ENCODE data around the gene PURB.
"Not testable (repeated sequence)": the region's sequence is repeated elsewhere in the genome, so short reads cannot be mapped to it uniquely, and the experiment has no call there.

The PURB gene

DNA sequence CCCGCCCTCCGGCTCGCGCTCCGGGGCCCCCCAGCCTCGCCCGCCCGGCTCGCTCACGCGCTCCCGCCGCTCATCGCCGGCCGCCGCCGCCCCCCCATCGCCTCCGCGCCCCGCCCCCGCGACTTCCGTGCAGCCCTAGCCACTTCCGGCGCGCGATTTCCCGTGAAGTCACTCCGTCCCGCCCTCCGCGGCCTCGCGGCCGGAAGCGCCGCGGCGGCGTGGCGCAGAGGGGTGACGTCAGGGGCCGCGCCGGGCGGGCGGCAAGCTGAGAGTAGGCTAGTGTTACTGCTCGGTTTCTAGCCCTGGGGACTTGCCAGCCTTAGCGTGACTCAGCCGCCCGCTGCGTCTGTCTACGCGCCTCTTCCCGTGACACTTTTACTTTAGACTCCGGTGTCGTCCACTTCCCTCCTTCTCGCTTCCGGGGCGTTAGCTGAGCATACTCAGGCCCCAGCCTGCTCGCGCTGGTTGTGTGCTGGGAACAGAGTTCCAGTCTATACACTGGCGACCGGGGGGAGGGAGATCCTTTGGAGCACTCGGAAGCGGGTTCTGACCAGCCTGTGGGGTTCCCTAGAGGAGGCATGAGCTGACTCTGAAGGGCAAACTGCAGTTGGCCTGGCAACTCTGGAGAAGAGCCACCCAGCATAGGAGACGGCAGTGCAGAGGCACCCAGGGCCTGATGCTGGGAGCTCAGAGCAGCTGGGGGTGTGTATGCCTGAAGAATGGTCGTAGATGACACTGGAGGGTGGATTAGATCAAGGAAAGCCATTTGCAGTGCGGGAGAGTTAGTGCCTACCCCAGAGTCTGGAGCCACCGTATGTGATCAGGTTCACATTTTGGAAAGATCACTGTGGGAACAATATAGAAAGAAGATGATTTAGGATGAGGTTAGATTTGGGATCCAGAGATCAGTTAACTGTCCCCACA is at the start of gene PURB:
Gene PURB, minus strand, starts transcription at position 137 of the 924 bp plus-strand sequence. CDS start 182 bp downstream, outside the sequence.
- peaks cover 39 to 44% of the 10 kb centered on the region in 2 donors for H3K4me1 ChIP-seq (ENCODE audit: control insufficient read depth in 1 of 2, insufficient read depth in 2 of 2, low read length in 2 of 2)

DNA sequence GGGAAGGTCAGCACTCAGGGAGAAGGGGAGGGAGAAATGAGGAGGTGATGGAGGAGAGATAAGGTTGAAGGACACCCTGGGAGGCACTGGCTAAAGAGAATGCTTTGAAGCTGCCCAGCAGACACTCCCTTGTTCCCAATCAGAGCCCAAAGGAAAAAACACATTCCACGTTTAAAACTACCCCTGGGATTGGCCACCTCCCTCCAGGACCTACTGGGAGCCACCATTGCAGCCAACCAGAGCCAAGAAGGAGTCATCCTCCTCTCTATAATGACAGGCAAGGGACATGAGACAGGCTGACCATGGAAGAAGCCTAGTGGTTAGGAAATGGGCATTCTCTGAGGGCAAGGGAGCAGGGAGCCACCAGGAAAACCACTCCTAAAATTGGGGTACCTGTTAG is 49.7 kb upstream of the PURB start:
- Histone ChIP-seq H3K9me3 (ENCODE audit: control insufficient read depth in 1 of 2, low read length in 2 of 2) (no peaks in the 10 kb centered on the region), H3K36me3 (ENCODE audit: control insufficient read depth in 1 of 2, insufficient read depth in 2 of 2, low read length in 2 of 2) (no peaks in the 10 kb centered on the region), H3K4me1 (ENCODE audit: control insufficient read depth in 1 of 2, insufficient read depth in 2 of 2, low read length in 2 of 2) (no peaks in the 10 kb centered on the region), H3K9ac (ENCODE audit: low read depth in 1 of 2, low read length in 2 of 2) (no peak overlapping the region), H3K27me3 (ENCODE audit: control insufficient read depth in 1 of 2, insufficient read depth in 2 of 2, low read length in 2 of 2) (no peaks in the 10 kb centered on the region), H3K27ac (ENCODE audit: low read depth, low read length) (no peak overlapping the region), H3K4me3 (ENCODE audit: low read depth in 1 of 2, low read length in 2 of 2) (no peak overlapping the region)

More for the DNA sequence above, at the start of gene PURB:
- H3K4me3 ChIP-seq (ENCODE audit: low read depth in 1 of 2, low read length in 2 of 2), result peak within 1 kb of the TSS; percentile 89 to 96
- H3K27ac ChIP-seq (ENCODE audit: low read depth, low read length), result peak within 1 kb of the TSS; percentile 99
- peak within 1 kb of the TSS; percentile 96 to 99 for H3K9ac ChIP-seq (ENCODE audit: low read depth in 1 of 2, low read length in 2 of 2)
- no peaks in the 10 kb centered on the region for H3K27me3 ChIP-seq (ENCODE audit: control insufficient read depth in 1 of 2, insufficient read depth in 2 of 2, low read length in 2 of 2)
- no peaks in the 10 kb centered on the region for H3K9me3 ChIP-seq (ENCODE audit: control insufficient read depth in 1 of 2, low read length in 2 of 2)
- no peaks in the 10 kb centered on the region for H3K36me3 ChIP-seq (ENCODE audit: control insufficient read depth in 1 of 2, insufficient read depth in 2 of 2, low read length in 2 of 2)

DNA sequence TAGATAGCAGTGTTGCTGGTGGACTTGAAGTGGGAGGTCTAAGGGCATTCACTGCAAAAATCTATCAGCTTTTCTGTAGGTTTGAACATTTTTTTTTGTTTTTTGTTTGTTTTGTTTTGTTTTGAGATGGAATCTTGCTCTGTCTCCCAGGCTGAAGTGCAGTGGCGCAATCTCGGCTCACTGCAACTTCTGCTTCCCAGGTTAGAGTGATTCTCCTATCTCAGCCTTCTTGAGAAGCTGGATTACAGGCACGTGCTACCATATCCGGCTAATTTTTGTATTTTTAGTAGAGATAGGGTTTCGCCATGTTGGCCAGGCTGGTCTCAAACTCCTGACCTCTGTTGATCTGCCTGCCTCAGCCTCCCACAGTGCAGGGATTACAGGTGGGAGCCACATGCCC is 49.2 kb upstream of the PURB start:
- H3K27ac ChIP-seq (ENCODE audit: low read depth, low read length); H3K4me3 ChIP-seq (ENCODE audit: low read depth in 1 of 2, low read length in 2 of 2); H3K36me3 ChIP-seq (ENCODE audit: control insufficient read depth in 1 of 2, insufficient read depth in 2 of 2, low read length in 2 of 2); H3K27me3 ChIP-seq (ENCODE audit: control insufficient read depth in 1 of 2, insufficient read depth in 2 of 2, low read length in 2 of 2); H3K9ac ChIP-seq (ENCODE audit: low read depth in 1 of 2, low read length in 2 of 2); H3K9me3 ChIP-seq (ENCODE audit: control insufficient read depth in 1 of 2, low read length in 2 of 2); H3K4me1 ChIP-seq (ENCODE audit: control insufficient read depth in 1 of 2, insufficient read depth in 2 of 2, low read length in 2 of 2): not testable (repeated sequence)

DNA sequence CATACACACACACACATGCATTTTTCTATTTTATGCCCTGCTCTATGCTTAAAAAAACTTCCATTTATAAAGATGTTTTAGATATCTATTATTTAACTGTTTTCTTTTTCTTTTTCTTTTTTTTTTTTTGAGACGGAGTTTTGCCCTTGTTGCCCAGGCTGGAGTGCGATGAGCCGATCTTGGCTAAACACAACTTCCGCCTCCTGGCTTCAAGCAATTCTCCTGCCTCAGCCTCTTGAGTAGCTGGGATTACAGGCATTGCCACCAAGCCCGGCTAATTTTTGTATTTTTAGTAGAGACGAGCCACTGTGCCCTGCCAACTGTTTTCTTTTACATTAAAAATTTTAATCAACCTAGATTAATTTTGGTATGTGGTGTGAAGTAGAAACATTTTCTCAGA is 45.6 kb upstream of the PURB start:
- H3K4me3 ChIP-seq (ENCODE audit: low read depth in 1 of 2, low read length in 2 of 2), result no peak overlapping the region
- H3K27me3 ChIP-seq (ENCODE audit: control insufficient read depth in 1 of 2, insufficient read depth in 2 of 2, low read length in 2 of 2), result peaks cover 0 to 4% of the 10 kb centered on the region in 2 donors
- H3K9ac ChIP-seq (ENCODE audit: low read depth in 1 of 2, low read length in 2 of 2), result no peak overlapping the region
- H3K4me1 ChIP-seq (ENCODE audit: control insufficient read depth in 1 of 2, insufficient read depth in 2 of 2, low read length in 2 of 2), result no peaks in the 10 kb centered on the region
- no peaks in the 10 kb centered on the region for H3K9me3 ChIP-seq (ENCODE audit: control insufficient read depth in 1 of 2, low read length in 2 of 2)
- H3K36me3 ChIP-seq (ENCODE audit: control insufficient read depth in 1 of 2, insufficient read depth in 2 of 2, low read length in 2 of 2), result no peaks in the 10 kb centered on the region
- no peak overlapping the region for H3K27ac ChIP-seq (ENCODE audit: low read depth, low read length)

DNA sequence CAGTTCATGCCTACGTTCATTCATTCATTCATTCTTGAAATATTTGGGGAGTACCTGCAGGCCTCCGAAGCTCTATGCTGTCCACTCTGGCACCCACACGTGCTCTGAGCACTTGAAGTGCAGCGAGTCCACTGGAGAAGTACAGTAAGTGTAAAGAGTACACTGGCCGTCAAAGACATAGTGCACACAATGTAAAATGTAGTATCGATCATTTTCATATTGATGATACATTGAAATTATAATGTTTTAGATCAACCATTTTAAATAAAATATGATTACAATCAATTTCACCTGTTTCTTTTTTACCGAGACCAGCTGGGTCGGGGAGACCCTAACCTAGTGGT is 37.0 kb upstream of the PURB start:
- no peaks in the 10 kb centered on the region for H3K36me3 ChIP-seq (ENCODE audit: control insufficient read depth in 1 of 2, insufficient read depth in 2 of 2, low read length in 2 of 2)
- peaks cover 0 to 4% of the 10 kb centered on the region in 2 donors for H3K27me3 ChIP-seq (ENCODE audit: control insufficient read depth in 1 of 2, insufficient read depth in 2 of 2, low read length in 2 of 2)
- H3K9ac ChIP-seq (ENCODE audit: low read depth in 1 of 2, low read length in 2 of 2), result no peak overlapping the region
- H3K4me1 ChIP-seq (ENCODE audit: control insufficient read depth in 1 of 2, insufficient read depth in 2 of 2, low read length in 2 of 2), result no peaks in the 10 kb centered on the region
- no peaks in the 10 kb centered on the region for H3K9me3 ChIP-seq (ENCODE audit: control insufficient read depth in 1 of 2, low read length in 2 of 2)
- H3K27ac ChIP-seq (ENCODE audit: low read depth, low read length), result no peak overlapping the region
- no peak overlapping the region for H3K4me3 ChIP-seq (ENCODE audit: low read depth in 1 of 2, low read length in 2 of 2)

DNA sequence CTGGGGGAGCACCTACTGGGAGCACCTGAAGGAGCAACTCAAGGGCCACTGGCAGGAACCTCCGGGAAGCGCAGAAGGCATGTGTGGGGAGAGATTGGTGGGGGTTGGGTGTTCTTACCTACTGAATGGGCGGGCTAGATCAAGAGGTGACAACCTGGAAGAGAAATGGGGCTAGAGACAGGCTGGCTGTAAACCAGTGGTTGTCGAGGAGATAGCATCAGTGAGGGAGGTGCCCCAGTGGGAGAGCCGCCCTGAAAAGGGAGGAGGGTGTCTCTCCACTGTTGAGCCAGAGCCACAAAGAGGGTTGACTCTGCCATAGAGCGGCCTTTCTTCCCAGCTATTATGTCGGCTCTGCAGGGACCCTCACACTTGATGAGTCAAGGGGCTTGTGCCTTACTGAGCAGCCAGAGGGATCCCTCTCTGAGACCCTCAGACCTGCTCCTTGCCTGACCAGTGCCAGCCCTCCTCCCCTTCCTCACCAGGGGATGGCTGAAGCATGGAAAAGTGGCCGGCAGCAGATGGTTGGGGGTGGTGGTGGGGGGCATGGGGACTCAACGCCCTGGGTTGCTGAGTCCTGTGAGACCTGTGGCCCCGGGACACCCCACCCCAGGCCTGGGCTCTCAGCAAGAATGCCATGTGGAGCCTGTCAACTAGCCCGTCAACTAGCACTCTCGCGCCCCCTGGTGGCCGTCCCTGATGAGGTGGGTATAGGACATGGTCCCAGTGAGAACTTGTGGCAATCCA is 36.4 kb upstream of the PURB start:
- H3K9ac ChIP-seq (ENCODE audit: low read depth in 1 of 2, low read length in 2 of 2), result no peak overlapping the region
- peaks cover 0 to 3% of the 10 kb centered on the region in 2 donors for H3K27me3 ChIP-seq (ENCODE audit: control insufficient read depth in 1 of 2, insufficient read depth in 2 of 2, low read length in 2 of 2)
- no peak overlapping the region for H3K27ac ChIP-seq (ENCODE audit: low read depth, low read length)
- no peak overlapping the region for H3K4me3 ChIP-seq (ENCODE audit: low read depth in 1 of 2, low read length in 2 of 2)
- H3K4me1 ChIP-seq (ENCODE audit: control insufficient read depth in 1 of 2, insufficient read depth in 2 of 2, low read length in 2 of 2), result no peaks in the 10 kb centered on the region
- H3K36me3 ChIP-seq (ENCODE audit: control insufficient read depth in 1 of 2, insufficient read depth in 2 of 2, low read length in 2 of 2), result no peaks in the 10 kb centered on the region
- H3K9me3 ChIP-seq (ENCODE audit: control insufficient read depth in 1 of 2, low read length in 2 of 2), result no peaks in the 10 kb centered on the region

DNA sequence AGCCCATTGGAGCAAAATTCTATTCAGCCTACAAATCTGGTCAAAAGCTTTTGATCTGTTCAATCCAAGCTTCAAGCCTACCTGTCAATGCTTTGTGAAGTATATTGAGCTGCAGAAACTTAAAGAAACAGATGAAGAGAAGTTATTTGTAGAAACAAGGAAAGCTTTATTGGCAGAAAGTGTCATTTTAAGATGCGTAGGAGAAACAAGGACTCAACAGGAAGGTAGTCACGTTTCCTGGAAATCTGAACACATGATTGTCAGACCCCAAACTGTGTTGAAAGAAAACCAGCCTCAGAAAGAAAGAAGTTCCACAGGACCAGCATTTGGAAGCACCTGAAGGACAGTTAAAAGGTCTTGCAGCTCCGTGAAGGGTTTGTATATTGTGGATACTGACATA is 34.8 kb upstream of the PURB start:
- Histone ChIP-seq H3K36me3 (ENCODE audit: control insufficient read depth in 1 of 2, insufficient read depth in 2 of 2, low read length in 2 of 2) (no peaks in the 10 kb centered on the region), H3K4me3 (ENCODE audit: low read depth in 1 of 2, low read length in 2 of 2) (no peak overlapping the region), H3K4me1 (ENCODE audit: control insufficient read depth in 1 of 2, insufficient read depth in 2 of 2, low read length in 2 of 2) (no peaks in the 10 kb centered on the region), H3K27ac (ENCODE audit: low read depth, low read length) (no peak overlapping the region), H3K9me3 (ENCODE audit: control insufficient read depth in 1 of 2, low read length in 2 of 2) (no peaks in the 10 kb centered on the region), H3K27me3 (ENCODE audit: control insufficient read depth in 1 of 2, insufficient read depth in 2 of 2, low read length in 2 of 2) (no peaks in the 10 kb centered on the region), H3K9ac (ENCODE audit: low read depth in 1 of 2, low read length in 2 of 2) (no peak overlapping the region)

DNA sequence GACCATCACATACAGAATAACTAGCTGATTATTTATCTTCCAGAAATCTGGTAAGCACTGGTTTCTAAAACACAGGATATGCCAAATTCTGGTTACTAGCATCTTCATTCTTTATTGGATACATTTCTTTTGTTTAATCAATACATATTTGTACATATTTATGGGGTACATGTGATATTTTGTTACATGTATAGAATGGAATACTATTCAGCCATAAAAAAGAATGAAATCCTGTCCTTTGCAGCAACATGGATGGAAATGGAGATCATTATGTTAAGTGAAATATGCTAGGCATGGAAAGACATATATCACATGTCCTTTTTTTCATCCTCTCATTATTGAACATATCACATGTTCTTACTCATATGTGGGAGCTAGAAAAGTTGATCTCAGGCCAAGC is 32.7 kb upstream of the PURB start:
- Histone ChIP-seq H3K36me3 (ENCODE audit: control insufficient read depth in 1 of 2, insufficient read depth in 2 of 2, low read length in 2 of 2) (no peaks in the 10 kb centered on the region), H3K4me1 (ENCODE audit: control insufficient read depth in 1 of 2, insufficient read depth in 2 of 2, low read length in 2 of 2) (no peaks in the 10 kb centered on the region), H3K27ac (ENCODE audit: low read depth, low read length) (no peak overlapping the region), H3K9ac (ENCODE audit: low read depth in 1 of 2, low read length in 2 of 2) (no peak overlapping the region), H3K4me3 (ENCODE audit: low read depth in 1 of 2, low read length in 2 of 2) (no peak overlapping the region), H3K27me3 (ENCODE audit: control insufficient read depth in 1 of 2, insufficient read depth in 2 of 2, low read length in 2 of 2) (no peaks in the 10 kb centered on the region), H3K9me3 (ENCODE audit: control insufficient read depth in 1 of 2, low read length in 2 of 2) (no peaks in the 10 kb centered on the region)

DNA sequence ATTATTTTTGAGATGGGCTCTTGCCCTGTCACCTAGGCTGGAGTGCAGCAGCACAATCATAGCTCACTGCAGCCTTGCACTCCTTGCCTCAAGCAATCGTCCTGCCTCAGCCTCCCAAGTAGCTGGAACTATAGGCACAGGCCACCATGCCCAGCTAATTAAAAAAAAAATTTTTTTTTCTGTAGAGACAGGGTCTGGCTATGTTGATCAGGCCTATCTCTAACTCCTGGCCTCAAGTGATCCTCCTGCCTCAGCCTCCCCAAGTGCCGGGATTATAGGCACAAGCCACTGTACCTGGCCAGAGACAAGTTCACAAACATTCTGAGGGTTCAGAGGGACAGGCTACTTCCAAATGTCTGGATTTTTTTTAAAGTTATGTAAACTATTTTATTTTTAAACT is 32.1 kb upstream of the PURB start:
- no peak overlapping the region for H3K9ac ChIP-seq (ENCODE audit: low read depth in 1 of 2, low read length in 2 of 2)

DNA sequence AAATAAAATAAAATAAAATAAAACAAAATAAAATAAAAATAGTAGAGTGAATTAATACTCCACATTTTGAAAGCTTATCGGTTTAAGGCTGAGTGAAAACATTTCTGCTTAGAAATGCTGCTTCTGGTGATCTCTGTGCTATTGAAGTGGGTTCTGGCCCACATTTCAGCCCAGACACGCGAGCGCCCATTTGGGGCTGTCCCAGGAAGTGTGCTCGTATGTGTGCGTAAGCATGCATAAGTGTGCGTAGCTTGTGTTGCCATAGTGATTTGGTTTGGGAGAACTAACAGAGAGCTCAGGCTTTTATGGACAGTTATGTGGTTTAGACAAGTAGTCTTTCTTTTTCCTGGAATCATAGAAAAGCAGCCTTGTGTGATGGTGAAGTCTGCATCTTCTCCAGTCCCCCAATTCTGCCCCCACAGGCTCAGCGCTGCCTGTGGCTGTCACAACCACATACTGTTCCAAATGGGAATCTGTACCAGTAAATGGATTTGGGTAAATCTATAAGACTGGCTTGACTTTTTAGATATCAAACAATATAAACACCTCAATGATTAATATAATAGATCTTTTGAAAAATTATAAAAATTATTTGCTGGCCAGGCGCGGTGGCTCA is 29.8 kb upstream of the PURB start:
- H3K27ac ChIP-seq (ENCODE audit: low read depth, low read length), result no peak overlapping the region
- H3K9ac ChIP-seq (ENCODE audit: low read depth in 1 of 2, low read length in 2 of 2), result no peak overlapping the region
- no peaks in the 10 kb centered on the region for H3K4me1 ChIP-seq (ENCODE audit: control insufficient read depth in 1 of 2, insufficient read depth in 2 of 2, low read length in 2 of 2)
- no peaks in the 10 kb centered on the region for H3K36me3 ChIP-seq (ENCODE audit: control insufficient read depth in 1 of 2, insufficient read depth in 2 of 2, low read length in 2 of 2)
- H3K4me3 ChIP-seq (ENCODE audit: low read depth in 1 of 2, low read length in 2 of 2), result no peak overlapping the region
- H3K9me3 ChIP-seq (ENCODE audit: control insufficient read depth in 1 of 2, low read length in 2 of 2), result no peaks in the 10 kb centered on the region
- H3K27me3 ChIP-seq (ENCODE audit: control insufficient read depth in 1 of 2, insufficient read depth in 2 of 2, low read length in 2 of 2), result no peaks in the 10 kb centered on the region

More for the DNA sequence above, 32.1 kb upstream of the PURB start:
- no peak overlapping the region for H3K4me3 ChIP-seq (ENCODE audit: low read depth in 1 of 2, low read length in 2 of 2)
- H3K36me3 ChIP-seq (ENCODE audit: control insufficient read depth in 1 of 2, insufficient read depth in 2 of 2, low read length in 2 of 2), result no peaks in the 10 kb centered on the region
- no peaks in the 10 kb centered on the region for H3K4me1 ChIP-seq (ENCODE audit: control insufficient read depth in 1 of 2, insufficient read depth in 2 of 2, low read length in 2 of 2)
- H3K27me3 ChIP-seq (ENCODE audit: control insufficient read depth in 1 of 2, insufficient read depth in 2 of 2, low read length in 2 of 2), result no peaks in the 10 kb centered on the region
- H3K27ac ChIP-seq (ENCODE audit: low read depth, low read length), result no peak overlapping the region
- no peaks in the 10 kb centered on the region for H3K9me3 ChIP-seq (ENCODE audit: control insufficient read depth in 1 of 2, low read length in 2 of 2)
